ENCODE results near the gene FASTK.

The FASTK gene

GRCh38 chr7:151082141-151083070 lies 1.8 kb upstream of the FASTK start:
- no peak for DNase-seq

GRCh38 chr7:151081170-151082101 lies 827 bp upstream of the FASTK start:
- no peak for DNase-seq

- DNase-seq: no peak
Measured at GRCh38 chr7:151080067-151080521, 515 bp downstream of the FASTK start.

DNA sequence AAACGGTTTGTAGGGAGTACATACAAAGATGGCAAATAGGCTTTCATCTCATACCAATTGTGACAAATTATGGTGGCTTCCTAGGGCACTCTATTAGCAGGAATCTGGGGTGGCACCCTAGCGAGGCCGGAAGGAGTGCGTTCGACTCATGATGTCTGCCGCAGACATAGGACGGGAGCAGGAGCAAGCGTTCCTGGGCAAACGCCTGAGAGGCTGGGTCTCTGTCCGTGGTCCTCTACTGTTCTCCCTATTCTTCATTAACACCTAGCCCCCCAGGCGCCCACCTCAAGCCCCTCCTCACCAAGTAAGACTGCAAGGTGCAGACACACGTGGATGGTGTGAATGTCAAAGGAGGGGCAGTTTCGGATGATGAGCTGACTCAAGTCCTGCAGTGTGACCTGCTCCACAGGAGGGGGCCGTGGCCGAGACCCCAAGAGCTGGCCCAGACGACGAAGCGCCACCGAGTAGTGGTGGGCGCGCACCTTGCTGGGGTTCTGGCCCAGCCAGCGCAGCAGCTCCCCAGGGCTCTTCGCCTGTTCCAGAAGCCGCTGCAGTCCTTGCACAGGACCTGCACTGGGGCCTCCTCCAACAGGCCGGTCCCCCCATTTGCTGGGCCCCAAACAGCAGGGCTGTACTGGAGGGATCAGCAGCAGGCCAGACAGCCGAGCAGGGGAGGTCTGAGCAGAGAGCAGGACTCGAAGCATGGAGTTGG lies 1.3 kb downstream of the FASTK start:
- no peak for DNase-seq

DNA sequence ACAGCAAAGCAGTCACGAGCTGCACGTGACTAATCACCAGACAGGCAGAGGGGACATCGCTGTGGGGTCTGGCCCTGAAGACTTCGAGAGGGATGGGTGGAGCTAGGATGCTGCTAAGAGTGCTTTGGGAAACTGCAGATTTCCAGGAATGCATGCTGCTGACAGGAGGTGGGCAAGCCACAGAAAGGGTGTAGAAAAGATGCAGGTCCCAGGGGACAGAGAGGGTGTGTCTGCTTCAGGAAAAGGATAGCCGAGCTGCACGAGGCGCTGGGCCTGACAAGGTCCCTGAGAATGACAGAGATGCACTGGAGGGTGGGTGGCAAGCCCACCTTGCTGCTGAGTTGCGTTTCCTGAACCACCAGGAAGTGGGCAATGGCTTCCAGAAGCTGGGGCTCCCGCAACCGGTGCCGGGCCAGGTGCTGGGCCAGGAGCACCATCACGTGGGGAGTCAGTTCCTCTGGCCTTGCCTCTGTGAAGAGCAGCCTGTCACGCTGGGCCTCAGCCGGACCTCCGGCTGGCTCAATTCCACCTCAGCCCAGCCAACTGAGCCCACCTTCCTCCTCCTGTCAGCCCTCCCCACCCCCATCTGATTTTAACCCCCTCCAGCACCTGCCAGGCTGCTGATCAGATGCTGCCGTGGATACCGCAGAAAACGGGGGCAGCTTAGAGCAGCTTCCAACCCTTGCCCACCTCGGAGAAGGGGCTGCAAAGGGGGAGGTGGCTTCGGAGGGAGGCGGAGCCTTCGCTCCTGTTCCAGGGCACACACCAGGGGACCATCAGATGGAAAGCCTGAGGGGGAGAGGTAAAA lies 2.2 kb downstream of the FASTK start:
- no peak for DNase-seq

DNA sequence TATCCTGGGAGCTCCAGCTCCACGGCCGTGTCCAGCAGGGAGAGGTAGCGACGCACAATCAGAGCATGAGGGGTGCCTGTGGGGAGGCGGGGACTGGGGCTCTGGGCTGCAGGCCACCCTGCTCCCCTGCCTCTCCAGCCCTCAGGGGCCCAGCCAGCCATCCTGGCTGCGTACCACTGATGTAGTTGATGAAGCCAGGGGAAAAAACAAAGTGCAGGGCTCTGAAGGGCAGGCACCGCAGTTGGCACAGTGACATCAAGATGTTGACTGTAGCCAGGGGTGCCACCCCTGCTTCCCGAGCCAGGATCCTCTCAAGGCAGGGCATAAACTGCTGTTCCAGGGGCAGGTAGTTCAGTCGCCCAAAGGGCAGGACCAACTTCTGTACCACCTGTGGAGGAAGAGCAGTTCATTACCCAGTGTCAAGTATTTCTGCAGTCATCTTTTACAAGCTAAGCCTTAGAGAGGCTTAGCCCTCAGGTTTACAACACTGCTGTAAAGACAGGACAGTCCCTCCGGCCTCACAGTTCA lies 2.8 kb downstream of the FASTK start:
- no peak for DNase-seq

GRCh38 chr7:151076863-151077704 lies 3.5 kb downstream of the FASTK start:
- no peak for DNase-seq

- no peak for DNase-seq
Measured at GRCh38 chr7:151075978-151076426, 4.6 kb downstream of the FASTK start.

GRCh38 chr7:151075662-151075971 lies 5.0 kb downstream of the FASTK start:
- no peak for DNase-seq

DNA sequence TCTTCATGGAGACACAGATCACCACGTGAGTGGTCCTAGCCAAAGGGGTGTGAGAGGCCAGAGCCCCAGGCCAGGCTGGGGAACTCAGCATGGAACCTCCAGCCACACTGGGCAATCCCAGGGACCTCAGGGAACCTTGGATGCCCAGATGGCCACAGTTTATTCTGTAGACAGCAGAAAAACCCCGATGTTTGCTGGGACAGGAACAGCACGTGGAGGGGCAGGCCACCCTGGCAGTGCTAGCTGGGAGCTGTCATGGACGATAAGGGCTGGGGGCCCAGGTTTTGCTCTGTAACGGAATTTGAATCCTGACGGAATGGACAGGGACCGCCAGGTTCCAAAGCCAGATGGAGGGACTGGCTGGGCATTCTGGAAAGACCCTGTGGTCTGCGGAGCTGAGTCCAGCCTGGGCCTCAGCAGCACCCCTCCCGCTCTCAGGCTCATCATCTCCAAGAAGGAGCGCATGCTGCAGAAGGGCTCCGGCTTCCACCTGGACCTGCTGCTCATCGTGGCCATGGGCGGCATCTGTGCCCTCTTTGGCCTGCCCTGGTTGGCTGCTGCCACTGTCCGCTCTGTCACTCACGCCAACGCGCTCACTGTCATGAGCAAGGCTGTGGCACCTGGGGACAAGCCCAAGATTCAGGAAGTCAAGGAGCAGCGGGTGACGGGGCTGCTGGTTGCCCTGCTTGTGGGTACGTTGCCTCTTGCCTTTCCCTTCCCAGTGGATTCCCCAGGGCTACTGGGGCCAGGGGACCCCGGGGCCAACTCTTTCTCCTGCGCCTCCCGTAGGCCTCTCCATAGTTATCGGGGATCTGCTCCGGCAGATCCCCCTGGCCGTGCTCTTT lies 5.6 kb downstream of the FASTK start:
- DNase-seq: no peak

GRCh38 chr7:151073990-151074389 lies 6.6 kb downstream of the FASTK start:
- no peak for DNase-seq

DNA sequence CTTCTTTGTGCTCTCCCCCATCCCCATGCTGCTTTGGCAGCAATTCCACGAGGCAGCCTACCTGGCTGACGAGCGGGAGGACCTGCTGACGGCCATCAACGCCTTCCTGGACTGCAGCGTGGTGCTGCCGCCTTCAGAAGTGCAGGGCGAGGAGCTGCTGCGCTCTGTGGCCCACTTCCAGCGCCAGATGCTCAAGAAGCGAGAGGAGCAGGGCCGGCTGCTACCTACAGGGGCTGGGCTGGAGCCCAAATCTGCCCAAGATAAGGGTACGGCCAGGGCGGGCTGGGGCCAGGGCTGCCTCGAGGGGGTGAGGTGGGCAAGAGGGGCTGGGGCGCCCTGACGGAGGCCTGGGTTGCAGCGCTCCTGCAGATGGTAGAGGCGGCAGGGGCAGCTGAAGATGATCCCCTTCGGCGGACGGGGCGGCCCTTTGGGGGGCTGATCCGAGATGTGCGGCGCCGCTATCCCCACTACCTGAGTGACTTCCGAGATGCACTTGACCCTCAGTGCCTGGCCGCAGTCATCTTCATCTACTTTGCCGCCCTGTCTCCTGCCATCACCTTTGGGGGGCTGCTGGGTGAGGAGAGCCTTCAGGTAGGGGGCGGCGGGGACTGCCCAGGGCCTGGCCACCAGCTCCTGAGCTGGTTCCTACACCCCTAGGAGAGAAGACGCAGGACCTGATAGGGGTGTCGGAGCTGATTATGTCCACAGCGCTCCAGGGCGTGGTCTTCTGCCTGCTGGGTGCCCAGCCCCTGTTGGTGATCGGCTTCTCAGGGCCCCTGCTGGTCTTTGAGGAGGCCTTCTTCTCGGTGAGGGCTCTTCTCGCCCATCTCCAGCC lies 9.4 kb downstream of the FASTK start:
- DNase-seq: no peak

DNA sequence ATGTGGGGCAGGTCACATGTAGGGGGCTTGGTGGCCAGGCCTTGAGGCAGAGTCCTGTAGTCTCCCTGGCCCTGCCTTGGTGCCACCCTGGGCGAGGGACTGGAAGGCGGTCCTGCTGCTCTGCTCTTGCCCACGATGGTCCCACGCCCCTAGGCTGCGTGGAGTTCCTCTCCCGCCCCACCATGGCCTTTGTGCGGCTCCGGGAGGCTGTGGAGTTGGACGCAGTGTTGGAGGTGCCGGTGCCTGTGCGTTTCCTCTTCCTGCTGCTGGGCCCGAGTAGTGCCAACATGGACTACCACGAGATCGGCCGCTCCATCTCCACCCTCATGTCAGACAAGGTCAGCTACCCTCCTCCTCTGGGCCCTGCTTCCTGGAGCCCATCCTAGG lies 10.0 kb downstream of the FASTK start:
- no peak for DNase-seq

GRCh38 chr7:151069841-151070573 lies 10.6 kb downstream of the FASTK start:
- no peak for DNase-seq

- DNase-seq: no peak
Measured at GRCh38 chr7:151068069-151068773, 12.4 kb downstream of the FASTK start.

GRCh38 chr7:151066273-151066974 lies 14.2 kb downstream of the FASTK start:
- no peak for DNase-seq

DNA sequence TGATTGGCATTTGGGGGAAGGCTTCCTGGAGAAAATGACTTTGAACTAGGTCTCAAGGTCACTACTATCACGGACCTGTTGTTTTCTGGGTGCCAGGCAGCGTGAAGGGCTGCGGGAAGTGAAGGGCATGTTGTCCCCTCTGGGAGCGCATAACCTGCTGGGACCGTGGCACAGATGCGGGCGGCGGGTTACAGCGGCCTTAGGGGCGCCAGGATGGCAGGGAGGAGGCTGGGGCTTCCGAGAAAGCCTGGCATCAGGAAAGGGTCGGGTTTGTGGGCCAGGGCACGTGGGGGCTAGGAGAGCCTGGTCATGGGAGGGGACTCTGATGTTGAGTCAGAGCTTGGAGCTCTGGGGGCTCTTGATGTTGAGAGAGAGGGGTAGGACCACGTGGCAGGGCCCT lies 15.1 kb downstream of the FASTK start:
- DNase-seq: no peak
